HG03565 (cell line): ENCODE results near the gene ACLY.

Experiments used
- ATAC-seq: cut with Tn5 transposase; IDR thresholded peaks from one replicate; pipeline ENCODE4 v1.9.1; 2021; ENCODE audit warnings: mild to moderate bottlenecking, moderate library complexity; ENCODE audit not compliant: unreplicated experiment

Gene ACLY

GRCh38 chr17:41918314-41919164 lies at the start of gene ACLY:
Gene ACLY (minus strand): TSS chr17:41918951. CDS start chr17:41913873, 5,078 bp downstream.
- ATAC-seq = peak; percentile 88

- ATAC-seq = no peak
Measured at GRCh38 chr17:41967921-41968578, 49.3 kb upstream of the ACLY start.

- no peak for ATAC-seq
Measured at GRCh38 chr17:41967141-41967920, 48.6 kb upstream of the ACLY start.

- peak; percentile 68 for ATAC-seq
Measured at GRCh38 chr17:41966463-41967140, 47.9 kb upstream of the ACLY start, which contains the start of gene CNP. Gene CNP (plus strand): TSS chr17:41966795. CDS start chr17:41966885, 90 bp downstream.

GRCh38 chr17:41965694-41966462 lies 47.1 kb upstream of the ACLY start:
- ATAC-seq = no peak

GRCh38 chr17:41962768-41963434 lies 44.1 kb upstream of the ACLY start:
- ATAC-seq = no peak

- no peak for ATAC-seq
Measured at GRCh38 chr17:41962111-41962510, 43.4 kb upstream of the ACLY start.

GRCh38 chr17:41959336-41960095 lies 40.8 kb upstream of the ACLY start:
- ATAC-seq = no peak

GRCh38 chr17:41959030-41959335 lies 40.2 kb upstream of the ACLY start:
- ATAC-seq = no peak

GRCh38 chr17:41957869-41958439 lies 39.2 kb upstream of the ACLY start:
- no peak for ATAC-seq

- ATAC-seq = no peak
Measured at GRCh38 chr17:41957031-41957868, 38.5 kb upstream of the ACLY start.

- ATAC-seq = no peak
Measured at GRCh38 chr17:41956522-41956921, 37.8 kb upstream of the ACLY start.

- ATAC-seq = no peak
Measured at GRCh38 chr17:41948762-41949460, 30.2 kb upstream of the ACLY start.

GRCh38 chr17:41944943-41945342 lies 26.2 kb upstream of the ACLY start:
- ATAC-seq = no peak

- no peak for ATAC-seq
Measured at GRCh38 chr17:41943492-41943891, 24.7 kb upstream of the ACLY start.

GRCh38 chr17:41942626-41943373 lies 24.0 kb upstream of the ACLY start:
- no peak for ATAC-seq
